ENCODE measurements around the gene TLDC2.

TLDC2 gene

GRCh38 chr20:36916199-36916598, 40.3 kb downstream of the TLDC2 start:
- no peak overlapping the region for H3K4me3 ChIP-seq (ENCODE audit: low read depth, low read length)
- TF ChIP-seq CTCF (IDR thresholded peaks at IDR 0.05; ENCODE audit: borderline replicate concordance, insufficient read depth, low read depth, low read length): no peak

- TF ChIP-seq CTCF (IDR thresholded peaks at IDR 0.05; ENCODE audit: borderline replicate concordance, insufficient read depth, low read depth, low read length): no peak
- no peak overlapping the region for H3K4me3 ChIP-seq (ENCODE audit: low read depth, low read length)
Measured at GRCh38 chr20:36917240-36917639, 41.3 kb downstream of the TLDC2 start.

- H3K4me3 ChIP-seq (ENCODE audit: low read depth, low read length): no peak overlapping the region
- TF ChIP-seq CTCF (IDR thresholded peaks at IDR 0.05; ENCODE audit: borderline replicate concordance, insufficient read depth, low read depth, low read length): no peak
Measured at GRCh38 chr20:36917943-36918342, 42.0 kb downstream of the TLDC2 start.

DNA sequence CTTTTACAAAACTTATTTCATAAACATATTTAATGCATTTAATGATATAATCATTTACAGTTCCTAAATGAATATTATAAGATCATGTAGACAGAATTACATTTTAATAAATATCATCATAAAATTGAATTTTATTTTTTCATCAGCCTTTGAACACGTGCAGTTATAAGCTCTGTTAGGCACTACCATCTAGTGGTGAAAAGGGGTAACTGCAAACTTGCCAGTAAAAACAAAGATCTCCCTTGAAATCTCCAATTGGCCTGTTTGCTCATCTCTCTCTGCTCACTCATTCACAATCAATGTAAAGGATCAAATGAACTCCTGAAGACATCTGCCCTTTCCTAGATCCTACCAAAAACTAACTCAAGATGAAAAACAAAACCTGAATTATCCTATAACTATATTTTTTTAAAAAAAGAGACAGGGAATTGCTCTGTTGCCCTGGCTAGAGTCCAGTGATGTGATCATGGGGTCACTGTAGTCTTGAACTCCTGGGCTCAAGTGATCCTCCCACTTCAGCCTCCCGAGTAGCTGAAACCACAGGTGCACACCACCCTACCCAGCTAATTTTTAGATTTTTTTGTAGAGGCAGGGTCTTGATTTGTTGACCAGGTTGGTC, 43.9 kb downstream of the TLDC2 start:
- peak; percentile 73; the same call in 1 of the 2 replicates for TF ChIP-seq CTCF (IDR thresholded peaks at IDR 0.05; ENCODE audit: borderline replicate concordance, insufficient read depth, low read depth, low read length)
- H3K4me3 ChIP-seq (ENCODE audit: low read depth, low read length): no peak overlapping the region

GRCh38 chr20:36920334-36920730, 44.4 kb downstream of the TLDC2 start:
- no peak for TF ChIP-seq CTCF (IDR thresholded peaks at IDR 0.05; ENCODE audit: borderline replicate concordance, insufficient read depth, low read depth, low read length)
- no peak overlapping the region for H3K4me3 ChIP-seq (ENCODE audit: low read depth, low read length)

- TF ChIP-seq CTCF (IDR thresholded peaks at IDR 0.05; ENCODE audit: borderline replicate concordance, insufficient read depth, low read depth, low read length): no peak
- H3K4me3 ChIP-seq (ENCODE audit: low read depth, low read length): no peak overlapping the region
Measured at GRCh38 chr20:36924167-36925045, 48.5 kb downstream of the TLDC2 start.

DNA sequence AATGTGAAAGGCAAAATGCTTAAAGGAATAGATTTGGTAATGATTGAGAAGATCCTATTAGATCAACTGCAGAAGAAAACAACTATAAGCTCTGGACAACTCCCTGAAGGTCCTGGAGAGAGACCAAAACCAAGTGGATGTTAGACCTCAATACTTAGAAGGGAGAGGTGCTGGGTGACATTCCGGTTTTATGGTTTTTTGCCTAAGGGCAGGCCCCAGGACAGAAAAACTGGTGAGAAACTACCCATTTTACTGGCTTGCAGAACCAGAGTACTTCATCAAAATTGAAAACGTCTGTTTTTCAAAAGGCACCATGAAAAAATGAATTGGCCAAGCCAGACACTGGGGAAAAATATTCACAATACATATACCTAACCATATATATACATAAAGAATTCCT, 49.3 kb downstream of the TLDC2 start:
- H3K4me3 ChIP-seq (ENCODE audit: low read depth, low read length): no peak overlapping the region
- no peak for TF ChIP-seq CTCF (IDR thresholded peaks at IDR 0.05; ENCODE audit: borderline replicate concordance, insufficient read depth, low read depth, low read length)
